ENCODE data around the gene HOXD13.
A peak's percentile ranks its signal among the peaks of the same experiment; 100 is the strongest.

HOXD13 gene

DNA sequence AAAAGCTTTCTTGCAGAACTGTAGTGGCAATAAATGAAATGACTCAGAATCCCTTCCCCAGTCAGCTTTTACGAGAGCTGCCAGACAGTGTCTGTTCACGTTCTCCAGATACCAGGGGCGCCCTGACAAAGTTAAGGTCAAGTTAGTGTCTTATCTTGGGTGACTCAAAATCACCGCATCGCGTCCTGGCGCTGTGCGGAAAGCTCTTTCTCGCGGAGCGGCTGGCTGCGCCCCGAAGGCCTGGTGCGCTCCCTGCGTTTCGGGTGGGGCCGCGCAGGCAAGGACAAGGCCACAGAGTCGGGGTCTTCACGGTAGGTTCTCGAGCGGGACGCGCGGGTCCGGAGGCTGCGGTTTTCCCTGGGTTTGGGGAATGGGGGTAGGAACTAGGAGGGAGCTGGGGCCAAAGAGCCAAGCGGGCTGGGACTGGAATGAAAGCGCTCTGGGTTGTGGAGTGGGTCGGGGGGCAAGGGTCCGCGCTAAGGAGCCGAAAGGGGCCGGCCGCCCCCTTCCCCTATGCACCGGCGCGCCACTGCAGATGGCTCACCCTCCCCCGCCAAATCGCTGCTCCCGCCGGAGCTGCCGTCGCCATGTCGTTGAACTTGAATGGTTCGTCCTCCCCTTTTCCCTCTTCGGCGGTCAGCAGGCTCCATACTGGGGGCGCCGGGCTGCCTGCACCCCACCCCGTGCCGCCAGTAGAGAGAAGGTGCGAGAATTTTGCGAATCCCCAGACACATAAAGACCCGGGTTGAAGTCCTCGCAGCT lies 12.0 kb downstream of the HOXD13 start:
- ChIA-PET POLR2A (interaction anchor here (0.8 to 4.2 kb wide), 11 partner anchors 9 to 741 kb away, joined by 3 to 75 read pairs (median 5); partner anchors contain the start of genes HOXD13, HOXD8 and LNPK), CTCF (interaction anchor here (0.6 to 2.2 kb wide), 8 partner anchors 15 to 1410 kb away, joined by 3 to 4 read pairs (median 4); no protein-coding TSS in a partner anchor)
- no peaks in the 10 kb centered on the region for H3K9me3 ChIP-seq (ENCODE audit: control insufficient read depth, insufficient read depth, low read depth, low read length)
- H3K4me3 ChIP-seq (ENCODE audit: low read depth, low read length), result peak overlapping the region; percentile 74
- H3K27ac ChIP-seq (ENCODE audit: extremely low read depth, low read depth, low read length), result peak overlapping the region; percentile 100
- H3K4me1 ChIP-seq (ENCODE audit: control insufficient read depth, insufficient read depth, low read length), result peaks cover 4% of the 10 kb centered on the region
- peaks cover 0 to 8% of the 10 kb centered on the region in 2 experiments; a peak in 2 of 3 replicates for H3K36me3 ChIP-seq (ENCODE audit: control insufficient read depth in 2 of 2, insufficient read depth in 1 of 2, low read length in 2 of 2)
- TF ChIP-seq ATF2 (tag by site-specific recombination; IDR thresholded peaks at IDR 0.05; ENCODE audit: low read depth) (no peak), ZNF571 (tag by site-specific recombination; IDR thresholded peaks at IDR 0.05) (no peak), ZBTB8A (tag by site-specific recombination; IDR thresholded peaks at IDR 0.05) (peak; percentile 1), ZBTB21 (tag by site-specific recombination; IDR thresholded peaks at IDR 0.05) (no peak), ZNF623 (tag by site-specific recombination; IDR thresholded peaks at IDR 0.05) (no peak), TSHZ1 (tag by site-specific recombination; IDR thresholded peaks at IDR 0.05; ENCODE audit: borderline replicate concordance) (peak; percentile 26; the same call in 1 of the 2 replicates), ZNF140 (tag by site-specific recombination; IDR thresholded peaks at IDR 0.05) (no peak), ZNF585B (tag by site-specific recombination; IDR thresholded peaks at IDR 0.05) (no peak), ZIC2 (tag by site-specific recombination; IDR thresholded peaks at IDR 0.05) (no peak), MZF1 (tag by site-specific recombination; IDR thresholded peaks at IDR 0.05; ENCODE audit: borderline replicate concordance) (peak; percentile 64; the same call in 1 of the 2 replicates), PRDM1 (tag by site-specific recombination; IDR thresholded peaks at IDR 0.05) (peak; percentile 43), ZNF664 (tag by site-specific recombination; IDR thresholded peaks at IDR 0.05) (no peak), ZNF433 (tag by site-specific recombination; IDR thresholded peaks at IDR 0.05; ENCODE audit: low read depth) (no peak), ZNF660 (tag by site-specific recombination; IDR thresholded peaks at IDR 0.05) (peak; percentile 79), KLF16 (tag by site-specific recombination; IDR thresholded peaks at IDR 0.05) (no peak), ZNF654 (tag by site-specific recombination; IDR thresholded peaks at IDR 0.05; ENCODE audit: low read depth) (no peak), HOXC10 (CRISPR knock-in tag; IDR thresholded peaks at IDR 0.05) (no peak), ZEB2 (tag by site-specific recombination; IDR thresholded peaks at IDR 0.05) (peak; percentile 83), ZNF416 (tag by site-specific recombination; IDR thresholded peaks at IDR 0.05) (no peak), ZBTB20 (tag by site-specific recombination; IDR thresholded peaks at IDR 0.05) (peak; percentile 31; the same call in 1 of the 2 replicates), ZNF843 (tag by site-specific recombination; IDR thresholded peaks at IDR 0.05) (peak; percentile 84), ZSCAN23 (tag by site-specific recombination; IDR thresholded peaks at IDR 0.05) (no peak), ZNF514 (tag by site-specific recombination; IDR thresholded peaks at IDR 0.05) (no peak)
- TF ChIP-seq, protein P1, sequence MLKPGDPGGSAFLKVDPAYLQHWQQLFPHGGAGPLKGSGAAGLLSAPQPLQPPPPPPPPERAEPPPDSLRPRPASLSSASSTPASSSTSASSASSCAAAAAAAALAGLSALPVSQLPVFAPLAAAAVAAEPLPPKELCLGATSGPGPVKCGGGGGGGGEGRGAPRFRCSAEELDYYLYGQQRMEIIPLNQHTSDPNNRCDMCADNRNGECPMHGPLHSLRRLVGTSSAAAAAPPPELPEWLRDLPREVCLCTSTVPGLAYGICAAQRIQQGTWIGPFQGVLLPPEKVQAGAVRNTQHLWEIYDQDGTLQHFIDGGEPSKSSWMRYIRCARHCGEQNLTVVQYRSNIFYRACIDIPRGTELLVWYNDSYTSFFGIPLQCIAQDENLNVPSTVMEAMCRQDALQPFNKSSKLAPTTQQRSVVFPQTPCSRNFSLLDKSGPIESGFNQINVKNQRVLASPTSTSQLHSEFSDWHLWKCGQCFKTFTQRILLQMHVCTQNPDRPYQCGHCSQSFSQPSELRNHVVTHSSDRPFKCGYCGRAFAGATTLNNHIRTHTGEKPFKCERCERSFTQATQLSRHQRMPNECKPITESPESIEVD (tag by site-specific recombination; IDR thresholded peaks at IDR 0.05), result peak; percentile 89
- TF ChIP-seq, protein P2, sequence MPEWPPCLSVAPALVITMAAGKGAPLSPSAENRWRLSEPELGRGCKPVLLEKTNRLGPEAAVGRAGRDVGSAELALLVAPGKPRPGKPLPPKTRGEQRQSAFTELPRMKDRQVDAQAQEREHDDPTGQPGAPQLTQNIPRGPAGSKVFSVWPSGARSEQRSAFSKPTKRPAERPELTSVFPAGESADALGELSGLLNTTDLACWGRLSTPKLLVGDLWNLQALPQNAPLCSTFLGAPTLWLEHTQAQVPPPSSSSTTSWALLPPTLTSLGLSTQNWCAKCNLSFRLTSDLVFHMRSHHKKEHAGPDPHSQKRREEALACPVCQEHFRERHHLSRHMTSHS (tag by site-specific recombination; IDR thresholded peaks at IDR 0.05), result 0 out of 2 replicates have a peak, but pooled peaks have one; percentile 15
- TF ChIP-seq, protein P3, sequence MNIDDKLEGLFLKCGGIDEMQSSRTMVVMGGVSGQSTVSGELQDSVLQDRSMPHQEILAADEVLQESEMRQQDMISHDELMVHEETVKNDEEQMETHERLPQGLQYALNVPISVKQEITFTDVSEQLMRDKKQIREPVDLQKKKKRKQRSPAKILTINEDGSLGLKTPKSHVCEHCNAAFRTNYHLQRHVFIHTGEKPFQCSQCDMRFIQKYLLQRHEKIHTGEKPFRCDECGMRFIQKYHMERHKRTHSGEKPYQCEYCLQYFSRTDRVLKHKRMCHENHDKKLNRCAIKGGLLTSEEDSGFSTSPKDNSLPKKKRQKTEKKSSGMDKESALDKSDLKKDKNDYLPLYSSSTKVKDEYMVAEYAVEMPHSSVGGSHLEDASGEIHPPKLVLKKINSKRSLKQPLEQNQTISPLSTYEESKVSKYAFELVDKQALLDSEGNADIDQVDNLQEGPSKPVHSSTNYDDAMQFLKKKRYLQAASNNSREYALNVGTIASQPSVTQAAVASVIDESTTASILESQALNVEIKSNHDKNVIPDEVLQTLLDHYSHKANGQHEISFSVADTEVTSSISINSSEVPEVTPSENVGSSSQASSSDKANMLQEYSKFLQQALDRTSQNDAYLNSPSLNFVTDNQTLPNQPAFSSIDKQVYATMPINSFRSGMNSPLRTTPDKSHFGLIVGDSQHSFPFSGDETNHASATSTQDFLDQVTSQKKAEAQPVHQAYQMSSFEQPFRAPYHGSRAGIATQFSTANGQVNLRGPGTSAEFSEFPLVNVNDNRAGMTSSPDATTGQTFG (tag by site-specific recombination; IDR thresholded peaks at IDR 0.05; ENCODE audit: borderline replicate concordance), result no peak
